Esophagus muscularis mucosa (tissue), 4 donors: ENCODE data around the gene CROT.

Experiments used
- CTCF ChIP-seq, 3 experiments: fragments of 200-600 bp in 2 of 3; fragments of 450-650 bp in 1 of 3; sonication (generic) in 2 of 3; IDR thresholded peaks; one replicate each; pipeline ENCODE4 v1.5.1; 2017 to 2019; ENCODE audit warnings: antibody characterized with exemption in 3 of 3, mild to moderate bottlenecking in 2 of 3, moderate library complexity in 1 of 3
- EP300 ChIP-seq: sonication (generic); formaldehyde crosslinking; IDR thresholded peaks from one replicate; pipeline ENCODE4 v1.6.1; 2017; ENCODE audit warnings: antibody characterized with exemption
- POLR2A ChIP-seq: fragments of 450-650 bp; IDR thresholded peaks from one replicate; pipeline ENCODE4 v1.6.1; 2017; ENCODE audit warnings: antibody characterized with exemption, moderate library complexity, mild to moderate bottlenecking, low read depth

GRCh38 chr7:87347664-87348063 is 2.2 kb downstream of the CROT start:
- TF ChIP-seq POLR2A (no peak), CTCF (IDR thresholded peaks at IDR 0.05) (no peak), EP300 (no peak)
